Cardiac fibroblast (primary cell): ENCODE results near the gene KRT23.
"Not testable (repeated sequence)": the region's sequence is repeated elsewhere in the genome, so short reads cannot be mapped to it uniquely, and the experiment has no call there.

Source experiments
- DNase-seq, 2 donors: peaks; one replicate each; pipeline versions ENCODE4 v3.0.0 to v3.0.0-alpha.2; 2010; ENCODE audit warnings: low read depth in 2 of 2
- H3K4me3 ChIP-seq, 2 donors: replicated peaks in 1 of 2; 1 replicate in 1 of 2; 2 replicates in 1 of 2; pipeline ENCODE4 v1.5.1; 2011; ENCODE audit warnings: low read depth in 2 of 2, low read length in 2 of 2, mild to moderate bottlenecking in 2 of 2, moderate library complexity in 1 of 2
- TF ChIP-seq, protein P1 (sequence below): IDR thresholded peaks from one replicate; pipeline ENCODE4 v1.5.1; 2011; ENCODE audit warnings: low read depth, mild to moderate bottlenecking, low read length, inconsistent platforms

Gene KRT23

DNA sequence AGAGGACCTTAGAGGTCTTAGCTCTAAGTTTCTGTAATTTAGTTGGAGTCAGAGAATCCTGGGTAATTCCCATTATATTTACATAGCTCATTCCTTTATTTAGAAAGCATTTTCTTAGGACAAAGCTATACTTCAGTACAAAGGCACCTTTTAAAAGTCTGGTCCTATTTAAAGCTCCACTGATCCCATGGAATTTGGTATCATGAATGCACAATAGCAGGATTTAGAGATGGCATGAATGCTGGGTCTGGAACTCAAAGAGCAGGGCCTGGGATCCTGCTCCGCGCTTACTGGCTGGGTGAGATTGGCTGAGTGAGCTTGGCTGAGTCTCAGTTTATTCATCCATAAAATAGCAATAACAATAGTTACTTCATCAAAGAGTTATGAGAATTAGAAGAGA is 4.8 kb downstream of the KRT23 start:
- TF ChIP-seq, protein P1, sequence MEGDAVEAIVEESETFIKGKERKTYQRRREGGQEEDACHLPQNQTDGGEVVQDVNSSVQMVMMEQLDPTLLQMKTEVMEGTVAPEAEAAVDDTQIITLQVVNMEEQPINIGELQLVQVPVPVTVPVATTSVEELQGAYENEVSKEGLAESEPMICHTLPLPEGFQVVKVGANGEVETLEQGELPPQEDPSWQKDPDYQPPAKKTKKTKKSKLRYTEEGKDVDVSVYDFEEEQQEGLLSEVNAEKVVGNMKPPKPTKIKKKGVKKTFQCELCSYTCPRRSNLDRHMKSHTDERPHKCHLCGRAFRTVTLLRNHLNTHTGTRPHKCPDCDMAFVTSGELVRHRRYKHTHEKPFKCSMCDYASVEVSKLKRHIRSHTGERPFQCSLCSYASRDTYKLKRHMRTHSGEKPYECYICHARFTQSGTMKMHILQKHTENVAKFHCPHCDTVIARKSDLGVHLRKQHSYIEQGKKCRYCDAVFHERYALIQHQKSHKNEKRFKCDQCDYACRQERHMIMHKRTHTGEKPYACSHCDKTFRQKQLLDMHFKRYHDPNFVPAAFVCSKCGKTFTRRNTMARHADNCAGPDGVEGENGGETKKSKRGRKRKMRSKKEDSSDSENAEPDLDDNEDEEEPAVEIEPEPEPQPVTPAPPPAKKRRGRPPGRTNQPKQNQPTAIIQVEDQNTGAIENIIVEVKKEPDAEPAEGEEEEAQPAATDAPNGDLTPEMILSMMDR = no peak
- no peak for DNase-seq
- H3K4me3 ChIP-seq = no peak overlapping the region

DNA sequence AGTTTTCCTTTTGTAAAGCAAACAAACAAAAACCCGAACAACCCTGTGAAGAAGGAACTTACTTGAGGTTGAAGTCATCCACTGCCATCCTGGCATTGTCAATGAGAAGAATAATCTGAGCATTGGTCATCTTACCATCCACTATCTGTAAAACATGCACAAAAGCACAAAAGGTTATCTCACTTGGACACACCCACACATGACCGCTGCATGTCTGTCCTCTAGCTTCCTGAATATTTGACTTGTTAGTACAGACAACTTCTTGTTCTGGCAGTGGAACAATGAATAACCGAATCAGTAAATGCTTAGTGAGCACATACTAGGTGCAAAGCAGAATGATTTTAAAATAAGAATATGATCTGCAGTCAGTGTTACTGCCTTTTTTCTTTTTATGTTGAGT is 6.1 kb downstream of the KRT23 start:
- TF ChIP-seq, protein P1 = no peak
- DNase-seq = no peak

DNA sequence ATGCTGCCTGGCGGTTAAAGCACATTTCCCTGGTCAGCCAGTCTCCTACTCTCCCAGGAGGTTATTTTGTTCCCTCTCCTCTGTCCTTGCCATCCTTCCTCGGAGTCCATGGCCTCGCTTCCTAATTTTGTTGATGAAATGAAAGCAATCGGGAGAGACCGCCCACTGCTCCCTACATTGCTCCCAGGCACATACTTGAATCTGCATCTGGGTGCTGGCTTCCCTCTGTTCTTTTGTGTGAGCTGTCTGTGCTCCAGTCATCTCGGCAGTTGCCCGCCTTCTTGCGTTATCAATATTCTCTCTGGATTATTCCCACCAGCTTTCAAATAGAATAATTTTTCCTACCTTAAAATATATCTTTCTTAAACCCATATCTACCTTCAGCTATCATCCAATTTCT is 11.1 kb downstream of the KRT23 start:
- no peak overlapping the region for H3K4me3 ChIP-seq
- no peak for DNase-seq
- TF ChIP-seq, protein P1 = no peak

More for the DNA sequence above, 6.1 kb downstream of the KRT23 start:
- H3K4me3 ChIP-seq = no peak overlapping the region

DNA sequence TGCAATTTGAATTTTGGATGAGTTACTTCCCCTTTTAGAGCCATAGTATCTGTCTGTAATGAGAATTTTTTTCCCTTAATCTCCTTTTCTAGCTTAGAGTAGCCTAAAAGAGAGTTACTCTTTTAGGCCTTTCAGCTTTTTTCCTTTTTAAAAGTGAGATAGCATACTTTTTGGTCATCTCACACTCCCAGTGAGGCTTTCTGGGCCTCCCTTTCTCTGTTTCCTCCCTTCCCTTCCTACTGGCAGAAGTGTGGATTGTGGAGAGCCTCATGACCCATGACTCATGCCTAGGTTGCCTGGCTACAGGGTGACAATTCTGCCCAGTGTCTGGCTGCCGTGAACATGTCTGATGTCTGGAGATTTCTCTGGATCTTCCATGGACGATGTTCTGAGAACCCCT is 15.2 kb downstream of the KRT23 start:
- peak; percentile 81 to 89 for DNase-seq
- TF ChIP-seq, protein P1 = no peak
- no peak overlapping the region for H3K4me3 ChIP-seq

DNA sequence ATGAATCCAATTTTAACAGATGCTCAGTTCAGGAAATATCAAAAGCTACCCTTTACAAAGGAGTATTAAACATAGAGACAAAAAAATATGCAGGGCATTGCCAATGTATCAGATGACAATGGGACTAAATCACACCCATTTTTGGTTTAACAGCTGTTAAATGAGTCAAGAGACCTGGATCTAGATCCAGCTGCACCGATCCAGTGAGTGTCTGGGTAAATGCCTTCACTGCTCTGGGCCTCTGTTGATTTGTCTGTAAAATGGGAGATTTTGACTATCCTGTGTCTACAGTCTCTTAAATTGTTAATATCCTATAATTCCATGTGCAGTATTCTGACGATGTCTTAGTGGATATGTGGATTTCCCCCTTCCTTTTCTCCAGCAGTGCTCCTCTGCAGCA is 16.4 kb downstream of the KRT23 start:
- no peak overlapping the region for H3K4me3 ChIP-seq
- TF ChIP-seq, protein P1 = no peak
- no peak for DNase-seq

DNA sequence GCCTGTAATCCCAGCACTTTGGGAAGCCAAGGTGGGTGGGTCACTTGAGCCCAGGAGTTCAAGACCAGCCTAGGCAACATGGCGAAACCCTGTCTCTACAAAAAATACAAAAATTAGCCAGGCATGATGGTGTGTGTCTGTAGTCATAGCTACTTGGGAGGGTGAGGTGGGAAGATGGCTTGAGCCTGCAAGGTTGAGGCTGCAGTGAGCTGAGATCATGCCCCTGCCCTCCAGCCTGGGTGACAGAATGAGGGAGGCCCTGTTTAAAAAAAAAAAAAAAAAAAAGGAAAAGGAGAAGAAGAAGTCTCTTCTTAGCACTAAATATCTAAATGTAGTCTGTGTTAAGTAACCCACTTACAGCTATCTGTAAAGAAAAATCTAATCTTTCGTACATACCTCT is 20.3 kb downstream of the KRT23 start:
- not testable (repeated sequence) for H3K4me3 ChIP-seq, DNase-seq

DNA sequence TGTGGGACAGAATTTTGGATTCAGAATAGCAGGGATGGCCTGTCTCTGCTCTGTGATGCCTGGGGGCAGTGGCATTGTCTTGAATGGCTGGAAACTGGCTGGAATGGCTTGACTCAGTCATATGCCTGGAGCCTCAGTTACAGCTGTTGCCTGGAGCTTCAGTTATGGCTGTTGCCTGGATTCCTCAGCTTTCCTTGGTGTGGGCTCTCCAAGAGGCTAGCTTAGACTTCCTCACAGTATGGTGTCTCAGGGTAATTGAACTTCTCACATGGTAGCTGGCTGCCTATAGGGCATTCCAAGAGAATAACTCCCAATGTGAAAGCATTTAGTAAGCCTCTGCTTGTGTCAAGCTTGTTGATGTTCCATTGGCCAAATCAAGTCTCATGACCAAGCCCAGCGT is 21.1 kb downstream of the KRT23 start:
- DNase-seq = no peak
- no peak overlapping the region for H3K4me3 ChIP-seq
- TF ChIP-seq, protein P1 = no peak
